Measurements from ENCODE around the gene ACAD8.

ACAD8 gene

DNA sequence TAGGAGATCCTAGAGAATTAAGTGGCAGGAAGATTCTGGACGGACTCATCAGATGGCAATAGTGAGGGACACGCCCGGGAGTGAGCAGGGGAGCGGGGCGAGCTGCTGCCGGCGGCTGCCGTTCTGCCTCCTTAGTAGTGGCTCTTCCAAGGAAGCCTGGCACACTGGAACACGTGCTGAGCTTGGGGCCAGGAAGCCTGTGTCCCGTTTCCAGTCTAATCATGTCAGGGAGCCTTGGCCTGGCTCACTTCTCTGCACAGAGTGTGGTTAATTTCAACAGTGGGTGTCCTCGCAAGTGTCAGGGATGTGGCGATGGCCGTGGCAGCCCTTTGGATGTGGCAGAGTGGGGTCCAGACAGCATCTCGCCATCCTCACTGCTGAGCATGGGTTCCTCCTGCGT, 39.3 kb downstream of the ACAD8 start:
- FAIRE-seq: no peak

DNA sequence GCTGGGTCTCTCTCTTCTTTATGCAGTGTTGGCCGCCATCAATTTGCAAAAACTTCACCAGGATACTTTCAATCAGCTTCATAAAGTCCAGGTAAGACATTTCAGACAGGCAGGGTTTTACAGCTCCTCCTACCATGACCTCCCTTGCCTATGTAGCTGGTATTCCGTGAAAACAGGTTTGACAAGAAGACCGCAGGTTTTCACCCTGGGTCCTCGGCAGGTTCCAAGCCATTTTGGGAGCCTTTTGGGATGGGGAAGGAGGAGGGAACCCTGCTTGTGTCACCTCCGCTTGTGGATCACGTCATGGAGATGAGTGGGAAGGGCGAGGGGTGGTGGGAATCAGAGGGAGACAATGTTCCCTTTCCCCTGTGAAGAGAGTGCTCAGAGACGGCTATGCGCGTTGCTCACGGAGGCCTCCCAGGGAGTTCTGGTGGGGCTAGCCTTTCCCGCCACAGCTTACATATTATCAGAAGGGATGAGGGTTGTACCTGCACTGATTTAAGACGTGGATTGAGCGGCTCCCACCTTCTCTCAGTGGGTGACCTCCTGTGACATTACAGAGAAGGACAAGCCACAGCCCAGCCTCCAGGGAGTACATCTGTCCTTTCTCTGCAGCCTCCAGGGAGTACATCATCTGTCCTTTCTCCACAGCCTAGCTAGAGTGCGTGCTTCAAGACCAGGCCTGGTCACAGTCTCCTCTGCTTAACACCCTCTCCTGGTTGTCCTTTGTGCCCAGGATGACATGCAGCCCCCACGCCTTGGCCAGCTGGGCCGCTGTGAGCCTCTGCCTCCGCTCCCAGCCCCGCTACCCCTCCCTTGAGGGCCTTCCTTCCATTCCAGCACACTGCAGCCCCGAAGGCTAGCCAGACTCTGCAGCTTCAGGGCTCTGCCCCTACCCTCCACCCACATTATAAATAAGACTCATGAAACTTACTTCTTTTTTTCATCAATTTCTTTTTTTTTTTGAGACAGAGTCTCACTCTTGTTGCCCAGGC, 40.0 kb downstream of the ACAD8 start:
- no peak for FAIRE-seq

DNA sequence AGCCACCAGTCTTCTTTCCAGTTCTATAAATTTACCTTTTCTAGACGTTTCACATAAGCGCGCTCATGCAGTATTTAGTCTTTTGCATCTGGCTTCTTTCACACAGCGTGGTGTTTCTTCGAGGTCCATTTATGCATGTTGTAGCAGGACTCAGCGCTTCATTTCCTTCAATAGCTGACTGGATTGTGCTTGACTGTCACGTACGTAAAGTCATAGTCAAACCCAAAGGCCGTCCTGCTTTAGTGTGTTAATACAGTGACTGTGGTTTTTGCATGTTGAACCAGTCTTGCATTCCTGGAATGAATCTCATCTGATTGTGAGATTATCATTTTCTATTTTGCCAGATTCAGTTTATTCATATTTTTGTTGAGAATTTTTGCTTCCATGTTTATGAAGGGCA, 41.3 kb downstream of the ACAD8 start:
- no peak for FAIRE-seq

DNA sequence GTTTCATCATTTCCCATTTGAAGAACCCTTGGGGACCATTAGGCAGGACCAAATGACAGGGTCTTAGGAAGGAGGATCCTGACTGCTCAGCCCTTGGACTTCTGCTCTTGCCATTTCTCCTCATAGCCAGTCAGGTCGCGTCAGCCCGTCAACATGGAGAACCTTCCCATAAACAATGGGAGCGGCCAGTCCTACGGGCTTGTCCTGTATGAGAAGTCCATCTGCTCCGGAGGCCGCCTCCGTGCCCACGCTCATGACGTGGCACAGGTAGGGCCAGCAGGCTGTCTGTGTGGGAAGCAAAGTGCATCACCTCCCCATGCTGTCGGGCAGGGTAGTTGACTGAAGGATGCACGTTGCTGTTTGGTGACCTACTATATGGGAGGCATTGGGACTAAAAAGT, 58.9 kb downstream of the ACAD8 start:
- FAIRE-seq: no peak

DNA sequence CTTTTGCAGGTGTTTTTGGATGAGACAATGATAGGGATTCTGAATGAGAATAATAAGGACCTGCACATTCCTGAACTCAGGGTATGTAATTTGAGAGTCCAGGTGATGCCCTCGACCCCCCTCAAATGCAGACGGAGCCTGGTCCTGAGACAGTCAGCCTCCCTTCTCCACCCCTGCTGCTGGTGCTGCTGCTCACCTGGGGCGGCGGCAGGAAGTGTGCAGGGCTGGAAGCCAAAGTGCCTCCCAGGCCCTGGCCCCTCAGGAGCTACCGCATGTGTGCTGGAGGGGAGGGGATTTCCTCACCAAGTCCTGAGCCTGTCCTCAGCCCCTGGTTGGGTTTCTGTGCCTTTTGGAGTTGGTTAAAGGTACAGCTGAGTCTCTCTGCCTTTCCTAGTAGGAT, 59.4 kb downstream of the ACAD8 start:
- FAIRE-seq: no peak

DNA sequence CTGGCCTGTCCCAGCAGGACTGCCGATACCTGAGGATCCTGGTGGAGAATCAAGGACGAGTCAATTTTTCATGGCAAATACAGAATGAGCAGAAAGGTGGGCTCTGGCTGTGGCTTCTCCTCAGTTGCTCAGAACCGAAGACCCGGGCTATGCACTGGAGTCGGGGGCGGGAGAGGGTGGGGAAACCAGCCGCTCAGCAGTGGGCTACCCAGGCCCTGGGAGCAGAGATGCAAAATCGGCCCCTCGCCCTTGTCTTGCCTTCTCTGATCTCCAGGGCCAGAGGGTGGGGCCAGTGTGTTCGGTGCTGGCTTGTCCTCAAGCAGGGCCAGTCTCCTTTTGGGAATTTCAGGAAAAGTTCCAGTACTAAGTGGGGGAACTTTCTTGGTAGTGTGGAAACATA, 60.0 kb downstream of the ACAD8 start:
- no peak for FAIRE-seq

DNA sequence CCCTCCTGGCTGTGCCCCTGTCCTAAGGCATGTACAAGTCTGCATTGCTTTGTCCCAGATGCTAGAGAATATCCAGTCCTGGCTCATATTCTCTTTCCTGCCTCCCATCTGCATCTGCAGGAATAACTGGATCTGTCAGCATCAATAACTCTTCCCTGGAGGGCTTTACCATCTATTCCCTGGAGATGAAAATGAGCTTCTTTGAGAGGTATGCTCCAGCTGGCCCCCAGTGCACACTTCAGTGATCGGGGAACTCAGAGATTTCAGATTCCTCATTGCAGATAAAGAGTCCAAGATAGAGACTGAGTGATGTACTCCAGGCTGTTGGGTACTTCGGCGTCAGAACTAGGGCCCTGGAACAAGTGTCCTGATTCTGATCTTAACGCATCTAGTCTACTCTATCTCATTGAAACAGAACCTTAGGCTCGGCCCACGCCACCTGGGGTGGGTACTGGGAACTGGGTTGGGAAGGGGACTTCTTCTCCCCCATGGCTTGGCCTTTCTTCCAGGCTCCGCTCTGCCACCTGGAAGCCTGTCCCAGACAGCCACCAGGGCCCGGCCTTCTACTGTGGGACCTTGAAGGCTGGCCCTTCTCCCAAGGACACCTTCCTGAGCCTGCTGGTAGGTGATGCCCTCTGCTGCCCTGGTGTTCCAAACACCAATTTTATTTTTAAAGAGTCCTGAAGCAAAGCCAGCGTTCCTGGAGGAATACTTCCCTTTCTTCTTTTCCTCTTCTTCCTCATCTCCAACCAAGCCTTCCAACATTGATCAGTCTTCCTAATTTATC, 60.6 kb downstream of the ACAD8 start:
- no peak for FAIRE-seq

All from G401.6 (cell line).